ENCODE measurements around the gene ADAM22. TPM values are rescaled to one million over a fixed set of nuclear protein-coding genes. Genes with fewer than 3 reads are reported as not detected.

Gene ADAM22
- polyA plus RNA-seq, 1 donor from 2014 or later: 46.3 TPM

DNA sequence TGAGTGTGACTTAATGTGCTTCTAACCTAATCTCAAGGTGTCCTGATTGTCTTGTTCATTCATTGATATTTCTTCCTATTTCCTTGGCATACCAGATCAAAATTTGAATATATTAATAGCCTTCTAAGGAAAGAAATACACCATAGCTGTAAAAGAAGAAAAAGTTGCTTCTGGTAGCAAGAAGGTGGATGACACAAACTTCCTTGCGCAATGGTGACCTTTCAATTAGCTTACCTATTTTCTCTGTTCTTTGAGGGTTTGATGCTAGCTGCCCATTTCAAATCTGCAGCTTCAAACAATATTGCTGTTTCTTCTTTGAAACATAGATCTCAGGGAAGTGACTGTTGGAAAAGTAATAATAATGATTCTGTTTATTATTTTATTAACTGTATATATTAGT, 108.8 kb downstream of the ADAM22 start:
- H3K9me3 ChIP-seq (ENCODE audit: low read length): no peaks in the 10 kb centered on the region
- no peaks in the 10 kb centered on the region for H3K27me3 ChIP-seq (ENCODE audit: insufficient read depth, low read depth, low read length)
- no peaks in the 10 kb centered on the region for H3K36me3 ChIP-seq (ENCODE audit: insufficient read depth, low read length)
- H3K4me2 ChIP-seq (ENCODE audit: low read length): no peak overlapping the region
- no peak overlapping the region for H3K27ac ChIP-seq (ENCODE audit: low read length)
- TF ChIP-seq MXI1 (conservative IDR thresholded peaks at IDR 0.05; ENCODE audit: poor library complexity, severe bottlenecking) (no peak), TAF1 (IDR thresholded peaks at IDR 0.05; ENCODE audit: low read depth) (no peak), EZH2 (IDR thresholded peaks at IDR 0.05; ENCODE audit: borderline replicate concordance, insufficient read depth, low read length, poor library complexity, severe bottlenecking) (no peak), RAD21 (conservative IDR thresholded peaks at IDR 0.05) (no peak), SMC3 (conservative IDR thresholded peaks at IDR 0.05; ENCODE audit: poor library complexity) (no peak), EP300 (conservative IDR thresholded peaks at IDR 0.05; ENCODE audit: poor library complexity, severe bottlenecking) (no peak), POLR2AphosphoS5 (IDR thresholded peaks at IDR 0.05) (no peak)
- TF ChIP-seq, protein P1, sequence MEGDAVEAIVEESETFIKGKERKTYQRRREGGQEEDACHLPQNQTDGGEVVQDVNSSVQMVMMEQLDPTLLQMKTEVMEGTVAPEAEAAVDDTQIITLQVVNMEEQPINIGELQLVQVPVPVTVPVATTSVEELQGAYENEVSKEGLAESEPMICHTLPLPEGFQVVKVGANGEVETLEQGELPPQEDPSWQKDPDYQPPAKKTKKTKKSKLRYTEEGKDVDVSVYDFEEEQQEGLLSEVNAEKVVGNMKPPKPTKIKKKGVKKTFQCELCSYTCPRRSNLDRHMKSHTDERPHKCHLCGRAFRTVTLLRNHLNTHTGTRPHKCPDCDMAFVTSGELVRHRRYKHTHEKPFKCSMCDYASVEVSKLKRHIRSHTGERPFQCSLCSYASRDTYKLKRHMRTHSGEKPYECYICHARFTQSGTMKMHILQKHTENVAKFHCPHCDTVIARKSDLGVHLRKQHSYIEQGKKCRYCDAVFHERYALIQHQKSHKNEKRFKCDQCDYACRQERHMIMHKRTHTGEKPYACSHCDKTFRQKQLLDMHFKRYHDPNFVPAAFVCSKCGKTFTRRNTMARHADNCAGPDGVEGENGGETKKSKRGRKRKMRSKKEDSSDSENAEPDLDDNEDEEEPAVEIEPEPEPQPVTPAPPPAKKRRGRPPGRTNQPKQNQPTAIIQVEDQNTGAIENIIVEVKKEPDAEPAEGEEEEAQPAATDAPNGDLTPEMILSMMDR (IDR thresholded peaks at IDR 0.05; ENCODE audit: poor library complexity, severe bottlenecking): no peak
- TF ChIP-seq, protein P2, sequence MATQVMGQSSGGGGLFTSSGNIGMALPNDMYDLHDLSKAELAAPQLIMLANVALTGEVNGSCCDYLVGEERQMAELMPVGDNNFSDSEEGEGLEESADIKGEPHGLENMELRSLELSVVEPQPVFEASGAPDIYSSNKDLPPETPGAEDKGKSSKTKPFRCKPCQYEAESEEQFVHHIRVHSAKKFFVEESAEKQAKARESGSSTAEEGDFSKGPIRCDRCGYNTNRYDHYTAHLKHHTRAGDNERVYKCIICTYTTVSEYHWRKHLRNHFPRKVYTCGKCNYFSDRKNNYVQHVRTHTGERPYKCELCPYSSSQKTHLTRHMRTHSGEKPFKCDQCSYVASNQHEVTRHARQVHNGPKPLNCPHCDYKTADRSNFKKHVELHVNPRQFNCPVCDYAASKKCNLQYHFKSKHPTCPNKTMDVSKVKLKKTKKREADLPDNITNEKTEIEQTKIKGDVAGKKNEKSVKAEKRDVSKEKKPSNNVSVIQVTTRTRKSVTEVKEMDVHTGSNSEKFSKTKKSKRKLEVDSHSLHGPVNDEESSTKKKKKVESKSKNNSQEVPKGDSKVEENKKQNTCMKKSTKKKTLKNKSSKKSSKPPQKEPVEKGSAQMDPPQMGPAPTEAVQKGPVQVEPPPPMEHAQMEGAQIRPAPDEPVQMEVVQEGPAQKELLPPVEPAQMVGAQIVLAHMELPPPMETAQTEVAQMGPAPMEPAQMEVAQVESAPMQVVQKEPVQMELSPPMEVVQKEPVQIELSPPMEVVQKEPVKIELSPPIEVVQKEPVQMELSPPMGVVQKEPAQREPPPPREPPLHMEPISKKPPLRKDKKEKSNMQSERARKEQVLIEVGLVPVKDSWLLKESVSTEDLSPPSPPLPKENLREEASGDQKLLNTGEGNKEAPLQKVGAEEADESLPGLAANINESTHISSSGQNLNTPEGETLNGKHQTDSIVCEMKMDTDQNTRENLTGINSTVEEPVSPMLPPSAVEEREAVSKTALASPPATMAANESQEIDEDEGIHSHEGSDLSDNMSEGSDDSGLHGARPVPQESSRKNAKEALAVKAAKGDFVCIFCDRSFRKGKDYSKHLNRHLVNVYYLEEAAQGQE (IDR thresholded peaks at IDR 0.05; ENCODE audit: borderline replicate concordance): no peak
- H3K9me2 ChIP-seq (ENCODE audit: insufficient read depth, low read length): no peaks in the 10 kb centered on the region
- no peak overlapping the region for H3K9ac ChIP-seq (ENCODE audit: low read length)
- no peaks in the 10 kb centered on the region for H3F3A ChIP-seq (ENCODE audit: insufficient read depth, low read length, poor library complexity, severe bottlenecking)
- H2AFZ ChIP-seq (ENCODE audit: low read depth, low read length): no peak overlapping the region
- H3K4me3 ChIP-seq (ENCODE audit: low read length): no peak overlapping the region
- no peaks in the 10 kb centered on the region for H4K20me1 ChIP-seq (ENCODE audit: insufficient read depth)
- H3K79me2 ChIP-seq (replicated peaks; ENCODE audit: insufficient read depth, low read length): no peaks in the 10 kb centered on the region

DNA sequence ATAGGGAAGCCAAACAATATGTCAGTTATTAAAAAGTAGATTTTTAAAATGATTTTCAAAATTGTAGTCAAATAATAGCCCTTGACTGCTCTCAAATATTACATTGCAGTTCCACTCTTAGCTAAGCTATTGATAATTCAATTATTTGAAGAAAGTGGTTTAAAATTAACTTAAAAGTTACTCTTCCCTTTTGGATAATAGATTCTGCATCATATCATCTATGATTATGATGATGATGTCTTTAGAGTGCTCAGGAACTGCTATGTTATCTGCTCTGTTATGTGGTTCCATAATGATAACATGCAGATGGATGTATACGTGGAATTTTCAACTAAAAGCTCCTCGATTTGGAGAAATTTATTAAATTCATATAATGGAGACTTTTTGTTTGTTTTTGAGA, 110.0 kb downstream of the ADAM22 start:
- no peaks in the 10 kb centered on the region for H3K27me3 ChIP-seq (ENCODE audit: insufficient read depth, low read depth, low read length)
- no peaks in the 10 kb centered on the region for H3K9me2 ChIP-seq (ENCODE audit: insufficient read depth, low read length)
- no peaks in the 10 kb centered on the region for H3K36me3 ChIP-seq (ENCODE audit: insufficient read depth, low read length)
- no peaks in the 10 kb centered on the region for H4K20me1 ChIP-seq (ENCODE audit: insufficient read depth)
- H3K79me2 ChIP-seq (replicated peaks; ENCODE audit: insufficient read depth, low read length): no peaks in the 10 kb centered on the region
- H3K4me2 ChIP-seq (ENCODE audit: low read length): no peak overlapping the region
- no peaks in the 10 kb centered on the region for H3K9me3 ChIP-seq (ENCODE audit: low read length)
- H3F3A ChIP-seq (ENCODE audit: insufficient read depth, low read length, poor library complexity, severe bottlenecking): no peaks in the 10 kb centered on the region
- no peak overlapping the region for H3K27ac ChIP-seq (ENCODE audit: low read length)
- no peak overlapping the region for H2AFZ ChIP-seq (ENCODE audit: low read depth, low read length)
- no peak overlapping the region for H3K9ac ChIP-seq (ENCODE audit: low read length)
- TF ChIP-seq EP300 (conservative IDR thresholded peaks at IDR 0.05; ENCODE audit: poor library complexity, severe bottlenecking): no peak
- no peak for TF ChIP-seq RAD21 (conservative IDR thresholded peaks at IDR 0.05)
- TF ChIP-seq, protein P2 (IDR thresholded peaks at IDR 0.05; ENCODE audit: borderline replicate concordance): no peak
- TF ChIP-seq POLR2AphosphoS5 (IDR thresholded peaks at IDR 0.05): no peak
- TF ChIP-seq TAF1 (IDR thresholded peaks at IDR 0.05; ENCODE audit: low read depth): no peak
- no peak for TF ChIP-seq SMC3 (conservative IDR thresholded peaks at IDR 0.05; ENCODE audit: poor library complexity)
- TF ChIP-seq, protein P1 (IDR thresholded peaks at IDR 0.05; ENCODE audit: poor library complexity, severe bottlenecking): no peak
- no peak for TF ChIP-seq EZH2 (IDR thresholded peaks at IDR 0.05; ENCODE audit: borderline replicate concordance, insufficient read depth, low read length, poor library complexity, severe bottlenecking)
- TF ChIP-seq MXI1 (conservative IDR thresholded peaks at IDR 0.05; ENCODE audit: poor library complexity, severe bottlenecking): no peak
- no peak overlapping the region for H3K4me3 ChIP-seq (ENCODE audit: low read length)
